Stimulated activated effector memory CD8-positive, alpha-beta T cell treated with anti-CD3 and anti-CD28 coated beads, Interleukin-12 subunit alpha, Interleukin-12 subunit beta, amount 100 ng/mL, for 72 hours (primary cell): ENCODE measurements around the gene TMEM61.

Source experiments
- ATAC-seq: fragments of 150-1000 bp; cut with Tn5 transposase; 2 replicates; pipeline ENCODE4 v1.10.0; 2021
- DNase-seq, 2 donors: peaks; one replicate each; pipeline ENCODE4 v3.0.0; 2021 to 2022; ENCODE audit warnings: low spot score in 2 of 2
- H3K27ac Mint-ChIP-seq: one replicate; pipeline ENCODE4 v1.8.0; 2022; ENCODE audit warnings: mild to moderate bottlenecking, mixed read lengths
- H3K36me3 Mint-ChIP-seq: one replicate; pipeline ENCODE4 v1.8.0; 2022; ENCODE audit warnings: mild to moderate bottlenecking, mixed read lengths
- H3K4me1 Mint-ChIP-seq: one replicate; pipeline ENCODE4 v1.8.0; 2022; ENCODE audit warnings: mixed read lengths
- H3K4me3 Mint-ChIP-seq: one replicate; pipeline ENCODE4 v1.8.0; 2022; ENCODE audit warnings: mild to moderate bottlenecking, mixed read lengths
- H3K9me3 Mint-ChIP-seq: one replicate; pipeline ENCODE4 v1.8.0; 2022; ENCODE audit warnings: mixed read lengths

The TMEM61 gene

DNA sequence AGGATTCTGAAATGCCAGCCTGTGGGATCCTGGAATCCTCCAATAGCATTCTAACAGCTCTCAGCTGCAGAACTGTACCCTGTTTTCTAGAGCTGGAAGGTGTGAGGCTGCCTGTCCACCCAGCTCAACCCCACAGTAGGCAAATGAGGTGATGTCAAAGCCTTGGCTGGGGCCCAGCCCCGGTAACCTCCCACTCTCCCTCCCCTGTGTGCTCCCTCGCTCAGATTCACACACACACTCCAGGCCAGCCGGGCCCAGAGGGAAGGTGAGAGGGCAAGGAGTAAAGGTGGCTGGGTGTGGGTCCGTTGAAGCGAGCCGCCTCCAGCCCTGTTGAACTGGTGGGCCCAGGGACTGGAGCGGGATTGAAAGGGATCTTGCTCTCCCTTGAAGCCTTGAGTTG is 18.2 kb downstream of the TMEM61 start, which contains the start of gene BSND:
BSND (plus strand) TSS at position 257 of the 400 bp plus-strand sequence. CDS start 254 bp downstream, outside the sequence.
- DNase-seq (no peak), ATAC-seq (no peak)
- Mint-ChIP-seq H3K36me3 (no peaks in the 10 kb centered on the region), H3K4me3 (no peak within 1 kb of the TSS), H3K27ac (no peak within 1 kb of the TSS), H3K9me3 (no peaks in the 10 kb centered on the region), H3K4me1 (peaks cover 28% of the 10 kb centered on the region)

DNA sequence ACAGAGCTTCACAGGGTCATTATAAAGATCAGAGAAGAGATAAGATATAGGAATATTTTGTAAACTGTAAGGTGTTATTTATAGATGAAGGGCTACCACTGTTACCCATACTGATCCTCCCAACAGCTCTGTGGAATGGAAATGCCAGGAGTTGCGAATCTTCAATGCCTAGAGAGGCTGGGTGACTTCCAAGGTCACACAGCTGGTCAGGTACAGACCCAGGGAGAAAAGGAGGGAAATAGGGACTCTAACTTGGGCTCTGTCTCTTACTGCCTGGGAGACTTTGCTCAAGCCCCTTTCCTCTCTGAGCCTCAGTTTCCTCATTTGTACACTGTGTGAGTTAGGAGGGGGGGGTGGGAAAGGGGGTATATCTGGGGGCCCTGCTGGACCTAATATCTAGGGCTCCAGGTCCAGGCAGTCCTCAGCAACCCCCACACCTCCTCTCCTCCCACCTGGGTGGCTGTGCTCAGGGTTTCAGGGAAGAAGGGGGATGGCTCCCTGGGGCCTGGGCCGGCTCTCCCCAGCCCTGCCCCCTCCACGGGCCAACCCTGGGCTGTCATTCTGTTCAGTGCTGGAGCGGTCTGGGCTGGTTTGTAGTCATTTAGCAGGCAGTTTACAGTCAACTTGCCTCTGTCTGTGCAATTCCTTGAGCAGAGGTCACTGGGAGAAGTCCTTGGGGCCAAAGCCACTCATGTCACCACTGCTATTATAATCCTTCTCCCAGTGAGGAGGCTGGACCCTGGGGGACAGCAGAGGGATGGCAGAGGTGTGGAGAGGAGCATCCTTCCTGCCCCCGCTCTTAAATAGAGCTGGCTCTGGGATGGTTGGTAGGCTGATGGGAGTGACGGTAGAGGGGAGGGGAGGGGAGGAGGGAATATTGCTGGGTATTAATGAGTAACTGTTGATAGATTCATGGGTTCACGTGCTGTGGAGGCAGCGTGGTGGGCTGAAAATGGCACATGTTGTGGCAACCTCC is 20.0 kb downstream of the TMEM61 start:
- no peak overlapping the region for H3K27ac Mint-ChIP-seq
- H3K9me3 Mint-ChIP-seq = no peaks in the 10 kb centered on the region
- no peak for ATAC-seq
- H3K36me3 Mint-ChIP-seq = no peaks in the 10 kb centered on the region
- peaks cover 20% of the 10 kb centered on the region for H3K4me1 Mint-ChIP-seq
- no peak for DNase-seq
- no peak overlapping the region for H3K4me3 Mint-ChIP-seq

DNA sequence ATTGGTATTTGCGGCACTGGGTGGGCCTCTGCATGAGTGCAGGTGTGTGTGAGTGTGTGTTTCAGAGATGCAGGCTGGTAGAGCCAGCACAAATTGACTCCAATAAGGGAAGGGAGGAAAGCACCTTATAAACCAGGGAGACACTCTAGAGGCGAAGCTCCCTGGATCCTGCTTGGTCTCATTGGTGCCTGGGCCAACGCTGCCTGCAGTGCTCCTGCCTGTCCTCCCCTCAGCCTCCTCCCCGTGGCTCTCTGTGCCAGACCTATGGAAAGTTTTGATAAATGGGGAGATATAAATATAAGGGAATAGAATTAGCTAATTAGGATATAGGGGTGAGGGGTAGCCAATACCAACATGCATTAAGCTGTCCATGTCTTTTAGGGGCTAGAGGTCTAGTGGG is 20.9 kb downstream of the TMEM61 start:
- no peak overlapping the region for H3K4me3 Mint-ChIP-seq
- ATAC-seq (no peak), DNase-seq (no peak)
- no peaks in the 10 kb centered on the region for H3K36me3 Mint-ChIP-seq
- no peaks in the 10 kb centered on the region for H3K9me3 Mint-ChIP-seq
- peaks cover 10% of the 10 kb centered on the region for H3K4me1 Mint-ChIP-seq
- no peak overlapping the region for H3K27ac Mint-ChIP-seq

DNA sequence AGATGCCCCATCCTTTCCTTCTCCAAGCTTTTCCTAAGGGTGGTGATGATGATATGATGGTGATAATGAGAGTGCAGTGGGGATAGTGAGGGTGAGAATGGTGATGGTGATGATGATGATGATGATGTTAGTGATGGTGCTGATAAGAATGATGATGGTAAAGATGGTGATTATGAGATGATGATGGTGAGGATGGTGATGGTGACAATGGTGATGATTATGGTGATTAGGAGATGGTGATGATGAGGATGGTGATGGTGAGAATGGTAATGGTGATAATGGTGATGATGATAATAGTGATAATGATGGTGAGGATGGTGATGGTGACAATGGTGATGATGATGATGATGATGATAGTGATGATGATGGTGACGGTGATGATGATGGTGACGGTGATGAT is 22.3 kb downstream of the TMEM61 start:
- DNase-seq = no peak
- no peak overlapping the region for H3K27ac Mint-ChIP-seq
- H3K9me3 Mint-ChIP-seq = no peaks in the 10 kb centered on the region
- no peaks in the 10 kb centered on the region for H3K4me1 Mint-ChIP-seq
- no peak for ATAC-seq
- no peak overlapping the region for H3K4me3 Mint-ChIP-seq
- H3K36me3 Mint-ChIP-seq = no peaks in the 10 kb centered on the region

DNA sequence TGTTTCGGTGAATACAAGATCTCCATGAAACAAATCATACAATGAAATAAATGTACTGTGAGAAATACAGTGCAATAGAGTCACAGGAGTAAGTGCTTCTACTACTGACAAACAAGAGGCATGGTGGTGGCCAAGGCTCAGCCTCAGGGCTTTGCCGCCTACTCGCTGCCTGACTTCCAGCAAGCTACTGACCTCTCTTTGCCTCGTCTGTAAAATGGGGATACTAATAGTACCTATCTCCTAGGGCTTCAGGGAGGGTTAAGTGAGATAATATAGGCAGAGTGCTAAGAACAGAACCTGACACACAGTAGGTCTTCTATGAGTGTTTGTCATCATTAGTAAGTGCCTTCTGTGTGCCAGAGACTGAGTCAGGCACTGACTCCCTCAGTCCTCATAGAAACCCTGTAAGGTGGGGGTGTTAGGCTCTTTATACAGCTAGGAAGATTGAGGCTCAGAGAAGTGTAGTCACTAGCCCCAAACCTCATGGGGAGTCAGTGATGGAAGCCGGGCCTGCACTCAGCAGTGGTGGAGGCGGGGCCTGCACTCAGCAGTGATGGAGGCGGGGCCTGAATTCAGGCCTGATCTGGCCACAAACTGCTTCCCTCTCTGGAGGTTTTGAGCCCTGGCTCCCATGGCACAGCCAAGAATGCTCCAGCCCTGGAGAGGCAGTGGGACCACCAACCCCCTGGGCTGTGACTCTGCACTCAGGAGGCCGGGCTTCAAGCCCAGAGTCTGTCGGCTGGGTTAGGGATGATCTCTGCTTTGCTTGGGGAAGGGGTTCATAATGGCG is 25.1 kb downstream of the TMEM61 start:
- H3K4me3 Mint-ChIP-seq = no peak overlapping the region
- H3K36me3 Mint-ChIP-seq = no peaks in the 10 kb centered on the region
- no peaks in the 10 kb centered on the region for H3K9me3 Mint-ChIP-seq
- DNase-seq (no peak), ATAC-seq (peak; percentile 47)
- no peak overlapping the region for H3K27ac Mint-ChIP-seq
- no peaks in the 10 kb centered on the region for H3K4me1 Mint-ChIP-seq

DNA sequence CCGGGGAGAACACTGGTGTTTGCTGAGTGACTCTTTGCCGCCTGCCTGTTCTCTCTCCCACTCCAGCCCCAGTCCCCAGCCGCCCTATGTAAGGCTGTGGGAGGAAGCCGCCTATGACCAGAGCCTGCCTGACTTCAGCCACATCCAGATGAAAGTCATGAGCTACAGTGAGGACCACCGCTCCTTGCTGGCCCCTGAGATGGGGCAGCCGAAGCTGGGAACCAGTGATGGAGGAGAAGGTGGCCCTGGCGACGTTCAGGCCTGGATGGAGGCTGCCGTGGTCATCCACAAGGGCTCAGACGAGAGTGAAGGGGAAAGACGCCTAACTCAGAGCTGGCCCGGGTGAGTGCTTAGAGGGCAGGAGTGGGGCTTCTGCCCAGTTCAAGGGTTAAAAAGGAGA is 26.5 kb downstream of the TMEM61 start:
- Mint-ChIP-seq H3K4me1 (no peaks in the 10 kb centered on the region), H3K9me3 (no peaks in the 10 kb centered on the region), H3K27ac (no peak overlapping the region), H3K36me3 (no peaks in the 10 kb centered on the region), H3K4me3 (no peak overlapping the region)
- DNase-seq (no peak), ATAC-seq (no peak)

DNA sequence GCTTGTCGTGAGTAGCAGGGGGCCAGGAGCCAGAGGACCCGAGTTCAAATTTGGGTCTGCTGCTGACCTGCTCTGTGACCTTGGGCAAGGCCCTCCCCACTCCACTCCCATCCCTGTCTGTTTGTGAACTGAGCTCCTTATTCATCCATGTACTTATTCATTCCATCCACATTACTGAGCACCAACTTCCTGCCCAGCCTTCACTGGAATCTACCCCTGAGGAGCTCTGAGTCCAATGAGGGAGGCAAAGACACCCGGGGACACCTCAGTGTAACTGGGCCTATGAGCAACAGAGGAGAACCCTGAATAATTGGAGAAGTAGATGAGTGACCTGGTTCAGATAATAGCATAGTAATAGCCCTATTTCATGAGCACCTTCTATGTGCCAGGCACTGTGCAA is 27.2 kb downstream of the TMEM61 start:
- DNase-seq (no peak), ATAC-seq (no peak)

DNA sequence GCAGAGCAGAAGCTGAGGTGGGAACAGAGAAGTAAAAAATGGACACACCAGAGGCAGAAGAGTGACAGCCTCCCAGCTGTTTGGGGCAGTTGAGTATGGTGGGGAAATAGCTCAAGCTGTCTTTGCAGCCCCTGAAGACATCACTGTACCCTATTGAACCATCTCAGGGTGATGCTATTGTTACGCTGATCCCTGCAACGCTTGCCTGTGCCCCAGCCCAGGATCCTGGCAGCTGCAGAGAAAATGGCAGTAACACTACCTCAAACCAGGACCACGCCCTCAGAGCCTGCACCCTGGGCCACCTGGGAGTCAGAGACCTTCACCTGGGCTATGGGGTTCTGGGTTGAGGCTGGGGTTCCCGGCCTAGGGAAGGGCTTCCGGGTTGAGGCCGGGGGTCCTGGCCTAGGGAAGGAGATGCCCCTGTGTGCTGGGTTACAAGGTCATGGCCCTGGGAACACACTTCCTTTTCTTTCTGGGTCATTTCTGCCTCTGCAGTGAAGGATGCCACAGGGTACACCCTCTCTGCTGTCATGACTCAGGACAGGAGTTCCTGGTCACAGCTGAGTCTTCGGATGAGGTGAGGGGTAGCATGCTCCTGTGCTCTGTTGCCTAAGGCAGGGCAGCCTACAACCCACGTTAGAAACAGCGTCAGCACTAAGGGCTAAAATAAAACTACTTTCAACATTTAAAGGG is 29.9 kb downstream of the TMEM61 start:
- Mint-ChIP-seq H3K36me3 (no peaks in the 10 kb centered on the region), H3K9me3 (no peaks in the 10 kb centered on the region), H3K4me3 (no peak overlapping the region), H3K4me1 (no peaks in the 10 kb centered on the region), H3K27ac (peak overlapping the region; percentile 24)
- DNase-seq = no peak
- ATAC-seq = peak; percentile 75

More for the DNA sequence above, 27.2 kb downstream of the TMEM61 start:
- Mint-ChIP-seq H3K27ac (no peak overlapping the region), H3K36me3 (no peaks in the 10 kb centered on the region), H3K4me1 (no peaks in the 10 kb centered on the region), H3K9me3 (no peaks in the 10 kb centered on the region), H3K4me3 (no peak overlapping the region)

DNA sequence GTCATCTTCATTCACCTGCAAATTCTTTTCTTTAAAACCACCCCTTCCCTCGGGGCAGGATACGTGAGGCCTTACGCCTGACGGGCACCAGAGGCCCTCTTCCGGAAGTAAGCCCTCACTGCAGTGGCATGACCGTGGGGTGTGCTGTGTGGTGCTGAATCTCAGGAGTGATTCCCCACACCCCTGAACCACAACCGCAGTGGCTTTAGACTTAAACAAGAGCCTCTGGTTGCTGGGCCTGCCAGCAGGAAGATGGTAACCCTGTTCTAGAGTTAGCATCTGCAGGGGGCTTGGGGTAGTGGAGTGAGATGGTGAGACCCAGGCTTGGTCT is 30.4 kb downstream of the TMEM61 start:
- H3K36me3 Mint-ChIP-seq = no peaks in the 10 kb centered on the region
- ATAC-seq = peak; percentile 75
- H3K9me3 Mint-ChIP-seq = no peaks in the 10 kb centered on the region
- H3K27ac Mint-ChIP-seq = no peak overlapping the region
- no peak overlapping the region for H3K4me3 Mint-ChIP-seq
- DNase-seq = no peak
- H3K4me1 Mint-ChIP-seq = no peaks in the 10 kb centered on the region

DNA sequence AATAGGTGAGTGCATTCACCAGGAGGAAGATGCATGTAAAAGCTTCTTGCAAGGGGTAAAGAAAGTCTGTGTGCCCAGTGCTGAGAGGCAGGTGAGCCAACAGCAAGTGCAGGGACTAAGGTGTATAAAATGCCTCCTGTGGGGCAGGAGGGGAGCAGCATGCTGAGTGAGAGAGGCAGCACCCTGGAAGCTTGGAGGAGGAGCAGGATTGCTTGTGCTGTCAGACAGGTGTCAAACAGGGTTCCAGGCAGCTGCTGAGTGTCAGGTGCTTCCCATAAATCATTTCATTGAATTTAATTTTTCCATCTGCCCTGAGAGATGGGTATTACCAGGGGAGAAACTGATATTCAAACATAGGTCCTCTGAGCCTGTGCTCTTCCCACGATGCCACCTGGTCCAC is 32.2 kb downstream of the TMEM61 start:
- no peak overlapping the region for H3K4me3 Mint-ChIP-seq
- H3K36me3 Mint-ChIP-seq = no peaks in the 10 kb centered on the region
- ATAC-seq (no peak), DNase-seq (no peak)
- no peaks in the 10 kb centered on the region for H3K9me3 Mint-ChIP-seq
- no peaks in the 10 kb centered on the region for H3K4me1 Mint-ChIP-seq
- H3K27ac Mint-ChIP-seq = no peak overlapping the region

DNA sequence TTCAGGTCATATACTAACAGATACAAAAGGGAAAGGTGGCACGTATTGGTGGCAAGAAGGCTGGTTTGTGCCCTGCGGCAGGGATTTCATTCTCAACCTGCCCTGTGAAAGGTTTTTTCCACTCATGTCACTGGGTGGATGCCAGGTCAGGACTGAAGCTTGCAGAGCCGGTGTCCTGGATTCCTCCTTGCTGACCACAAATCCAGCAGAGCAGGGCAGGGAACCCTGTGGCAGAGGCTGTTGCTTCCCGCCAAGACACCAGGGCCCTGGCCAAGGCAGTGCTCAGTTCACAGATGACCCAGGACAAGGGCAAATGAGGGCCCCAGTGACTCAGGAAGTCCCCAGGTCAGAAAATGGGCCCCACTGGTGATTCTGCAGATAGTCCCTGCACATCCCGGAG is 34.7 kb downstream of the TMEM61 start:
- H3K27ac Mint-ChIP-seq = no peak overlapping the region
- H3K4me1 Mint-ChIP-seq = no peaks in the 10 kb centered on the region
- DNase-seq (no peak), ATAC-seq (no peak)
- H3K4me3 Mint-ChIP-seq = no peak overlapping the region
- no peaks in the 10 kb centered on the region for H3K9me3 Mint-ChIP-seq
- no peaks in the 10 kb centered on the region for H3K36me3 Mint-ChIP-seq

DNA sequence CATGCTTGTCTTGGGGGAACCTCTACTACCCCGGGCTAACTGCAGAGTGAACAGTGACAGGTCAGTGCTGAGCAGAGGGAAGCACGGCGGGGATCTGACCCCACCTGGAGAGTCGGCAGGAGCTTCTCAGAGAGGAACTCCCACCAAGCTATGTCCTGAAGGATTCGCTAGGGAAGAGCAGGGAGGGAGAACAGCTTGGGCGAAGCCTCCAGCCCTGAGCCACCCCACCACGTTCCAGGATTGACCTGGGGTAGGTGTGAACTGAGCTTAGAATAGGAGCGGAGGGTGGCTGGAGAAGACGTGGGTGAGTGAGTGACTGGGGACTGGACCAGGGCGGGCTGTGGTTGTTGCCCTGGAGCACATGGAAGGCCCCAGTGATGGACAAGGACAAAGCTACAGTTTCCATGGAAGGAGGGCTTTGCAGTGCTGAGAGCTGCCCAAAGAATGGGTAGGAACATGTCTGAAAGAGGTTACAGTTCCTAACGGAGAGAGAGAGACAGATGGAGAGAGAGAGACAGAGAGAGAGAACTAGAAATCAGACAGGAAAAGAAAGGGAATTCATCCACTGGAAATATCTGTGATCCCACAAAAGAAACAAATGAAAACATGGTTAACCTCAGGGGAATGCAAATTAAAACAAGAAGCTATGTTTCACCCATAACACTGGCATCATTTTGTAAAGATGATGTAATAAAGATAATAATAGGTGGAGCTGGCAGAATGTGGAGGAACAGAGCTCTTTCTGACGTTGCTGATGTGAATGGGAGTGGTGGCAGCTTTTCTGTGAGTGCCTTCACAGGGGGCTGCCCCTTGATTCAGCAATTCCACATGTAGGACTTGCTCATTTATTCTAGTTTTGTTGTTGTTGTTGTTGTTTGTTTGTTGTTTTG is 35.5 kb downstream of the TMEM61 start:
- no peak for DNase-seq
- ATAC-seq = no peak
- H3K27ac Mint-ChIP-seq = no peak overlapping the region
- H3K4me1 Mint-ChIP-seq = no peaks in the 10 kb centered on the region
- H3K9me3 Mint-ChIP-seq = no peaks in the 10 kb centered on the region
- no peaks in the 10 kb centered on the region for H3K36me3 Mint-ChIP-seq
- no peak overlapping the region for H3K4me3 Mint-ChIP-seq

DNA sequence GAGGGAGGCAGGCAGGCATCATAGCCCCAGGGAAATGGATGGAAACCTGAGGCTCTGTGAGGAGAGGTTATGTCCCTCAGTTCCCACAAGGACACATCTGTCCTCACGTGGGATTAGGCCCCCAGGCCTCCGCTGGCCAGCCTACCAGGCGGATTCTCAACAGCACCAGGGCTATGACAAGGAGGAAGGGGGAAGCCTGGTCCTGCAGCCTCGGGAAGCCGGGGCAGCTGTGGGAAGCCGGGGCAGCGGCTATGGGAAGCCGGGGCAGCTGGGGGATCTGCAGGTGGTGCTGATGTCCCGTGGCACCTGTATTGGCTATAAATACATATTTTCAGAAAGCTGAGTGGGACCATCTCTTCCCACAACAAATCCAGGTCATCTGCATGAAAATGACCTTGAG is 38.0 kb downstream of the TMEM61 start:
- no peaks in the 10 kb centered on the region for H3K9me3 Mint-ChIP-seq
- no peak overlapping the region for H3K4me3 Mint-ChIP-seq
- ATAC-seq (no peak), DNase-seq (no peak)
- peaks cover 7% of the 10 kb centered on the region for H3K4me1 Mint-ChIP-seq
- no peak overlapping the region for H3K27ac Mint-ChIP-seq
- no peaks in the 10 kb centered on the region for H3K36me3 Mint-ChIP-seq

DNA sequence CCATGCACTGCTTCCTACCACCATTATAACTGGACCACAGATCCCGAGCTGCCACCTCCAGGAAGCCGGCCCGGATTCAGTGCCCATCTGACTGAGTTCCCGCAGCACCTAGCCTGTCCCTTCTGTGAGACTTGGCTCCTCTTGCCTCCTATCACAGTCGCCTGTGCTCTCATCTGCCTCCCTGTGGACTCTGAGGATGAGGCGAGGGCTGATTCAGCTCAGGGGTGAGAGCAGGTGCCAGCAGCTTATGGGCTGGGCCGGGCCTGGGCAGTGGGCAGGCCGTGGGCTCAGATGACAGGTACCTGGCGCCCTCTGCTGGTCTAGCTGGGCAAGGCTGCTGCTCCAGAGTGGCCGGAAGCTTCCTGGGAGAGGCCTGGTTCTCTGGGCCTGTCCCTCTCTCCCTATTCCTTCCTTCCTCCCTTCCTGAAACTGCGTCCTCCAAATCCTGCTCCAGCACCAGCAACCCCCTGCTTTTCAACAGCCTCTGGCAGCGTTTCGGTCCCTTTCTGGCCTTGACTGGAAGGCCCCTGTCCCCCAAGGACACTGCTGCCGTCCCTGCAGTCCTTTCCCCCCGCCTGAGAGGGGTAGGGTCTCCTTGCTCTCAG is 41.6 kb downstream of the TMEM61 start:
- Mint-ChIP-seq H3K27ac (no peak overlapping the region), H3K4me3 (no peak overlapping the region), H3K9me3 (no peaks in the 10 kb centered on the region), H3K36me3 (no peaks in the 10 kb centered on the region), H3K4me1 (peaks cover 18% of the 10 kb centered on the region)
- DNase-seq (peak; percentile 64 to 86), ATAC-seq (peak; percentile 98)
